Panc1 (cell line): ENCODE results near the gene SMG6. TPM values are rescaled to one million over a fixed set of nuclear protein-coding genes. Genes with fewer than 3 reads are reported as not detected.
A peak's percentile ranks its signal among the peaks of the same experiment; 100 is the strongest.

Source experiments
- ATAC-seq: fragments of 200-7000 bp; cut with Tn5 transposase; 2 replicates; pipeline ENCODE4 v1.9.1; 2020; ENCODE audit warnings: mild to moderate bottlenecking, moderate library complexity
- BruUV-seq: library from RNA; stranded (reverse); fragments of 400-500 nt; replicated peaks from 2 replicates; lab custom pipeline; 2021; lab: Mats Ljungman, UMichigan
- CTCF ChIA-PET: fragments of 300-600 bp; sonication (Branson Sonifier 250); formaldehyde crosslinking; loops from one replicate; lab custom pipeline; 2022; ENCODE audit warnings: antibody characterized with exemption; lab: Charles Lee
- POLR2A ChIA-PET: fragments of 300-600 bp; sonication (Branson Sonifier 250); formaldehyde crosslinking; loops from one replicate; lab custom pipeline; 2022; ENCODE audit warnings: antibody characterized with exemption; lab: Charles Lee
- DNase-seq: peaks from one replicate; pipeline ENCODE4 v3.0.0-alpha.2; 2010; ENCODE audit warnings: low read depth, low spot score
- H3K27ac ChIP-seq: 2 replicates; pipeline ENCODE4 v1.5.1; 2011; ENCODE audit warnings: mild to moderate bottlenecking, low read length, inconsistent platforms
- H3K27me3 ChIP-seq: fragments of 200-500 bp; sonication (Bioruptor generic); 2 replicates; pipeline ENCODE4 v1.6.0; 2014; ENCODE audit warnings: low read length, inconsistent platforms; ENCODE audit not compliant: control insufficient read depth, insufficient read depth
- H3K36me3 ChIP-seq: fragments of 200-500 bp; sonication (Bioruptor generic); 2 replicates; pipeline ENCODE4 v1.5.1; 2014; ENCODE audit warnings: inconsistent platforms, mild to moderate bottlenecking, low read length, moderate library complexity; ENCODE audit not compliant: control insufficient read depth, insufficient read depth
- H3K4me1 ChIP-seq: 2 replicates; pipeline ENCODE4 v1.5.1; 2011; ENCODE audit warnings: inconsistent platforms, mild to moderate bottlenecking, low read length, moderate library complexity; ENCODE audit not compliant: control insufficient read depth, insufficient read depth
- H3K4me3 ChIP-seq, 2 experiments: 2 replicates each; pipeline ENCODE4 v1.5.1; 2011 to 2012; ENCODE audit warnings: low read depth in 2 of 2, low read length in 2 of 2, mild to moderate bottlenecking in 2 of 2, inconsistent platforms in 1 of 2, moderate library complexity in 1 of 2
- H3K9me3 ChIP-seq: fragments of 200-500 bp; sonication (Bioruptor generic); 2 replicates; pipeline ENCODE4 v1.5.1; 2014; ENCODE audit warnings: low read depth, mild to moderate bottlenecking, inconsistent platforms, low read length, moderate library complexity; ENCODE audit not compliant: control insufficient read depth, insufficient read depth
- CTCF ChIP-seq: fragments of 450-650 bp; IDR thresholded peaks from 2 replicates; pipeline ENCODE4 v1.5.1; 2017; ENCODE audit warnings: mild to moderate bottlenecking
- POLR2AphosphoS5 ChIP-seq: IDR thresholded peaks from 2 replicates; pipeline ENCODE4 v1.6.1; 2012; ENCODE audit warnings: mild to moderate bottlenecking, low read depth, low read length, moderate library complexity
- REST ChIP-seq, 2 experiments: IDR thresholded peaks; 2 replicates each; pipeline ENCODE4 v1.6.1; 2011 to 2012; ENCODE audit warnings: low read depth in 2 of 2, control low read depth in 1 of 2, low read length in 1 of 2, mild to moderate bottlenecking in 1 of 2, moderate library complexity in 1 of 2; ENCODE audit not compliant: insufficient read depth in 1 of 2
- SIN3A ChIP-seq: IDR thresholded peaks from 2 replicates; pipeline ENCODE4 v1.6.1; 2012; ENCODE audit warnings: low read depth, mild to moderate bottlenecking, low read length, moderate library complexity, borderline replicate concordance; ENCODE audit not compliant: insufficient read depth
- TCF7L2 ChIP-seq: IDR thresholded peaks from 2 replicates; pipeline ENCODE4 v1.6.1; 2011; ENCODE audit warnings: mild to moderate bottlenecking, low read depth, low read length, inconsistent platforms
- in situ Hi-C: cut with HindIII; loops from 2 replicates; pipeline ENCODE4 v1.10.0; 2016; ENCODE audit warnings: low sequenced_read_pairs, low pct_unique_long_range_greater_than_20kb
- intact Hi-C: fragments of 100-400 bp; cut with micrococcal nuclease; formaldehyde crosslinking; loops from one replicate; pipeline ENCODE4 v1.10.0; 2022; ENCODE audit not compliant: unreplicated experiment
- total RNA-seq: library from RNA; stranded (reverse); gene quantifications from one replicate; pipeline ENCODE4 v1.2.1, GENCODE V29; 2021; ENCODE audit not compliant: unreplicated experiment

SMG6 gene
- total RNA-seq, 1 experiment from 2014 or later, result 17.8 TPM

- intact Hi-C loops, result no loop called here
- ChIA-PET POLR2A (no interaction called here), CTCF (no interaction called here)
- Histone ChIP-seq H3K36me3 (peaks cover 2% of the 10 kb centered on the region; the same call in 1 of the 2 replicates), H3K27me3 (no peaks in the 10 kb centered on the region), H3K4me3 (no peak overlapping the region), H3K4me1 (peaks cover under 1% of the 10 kb centered on the region), H3K9me3 (no peaks in the 10 kb centered on the region), H3K27ac (no peak overlapping the region)
- BruUV-seq, result TSS peak; percentile 57
- DNase-seq (no peak), ATAC-seq (no peak)
- in situ Hi-C loops, result no loop called here
- no peak for TF ChIP-seq REST (IDR thresholded peaks at IDR 0.05; ENCODE audit: insufficient read depth in 1 of 2, low read depth in 2 of 2, low read length in 1 of 2)
- no peak for TF ChIP-seq POLR2AphosphoS5
- TF ChIP-seq CTCF, result no peak
- no peak for TF ChIP-seq SIN3A
- TF ChIP-seq TCF7L2, result no peak
Measured at GRCh38 chr17:2299756-2300155, 3.8 kb downstream of the SMG6 start.

GRCh38 chr17:2299136-2299535, 4.4 kb downstream of the SMG6 start:
- no peak overlapping the region for H3K27ac ChIP-seq
- intact Hi-C loops (no loop called here), in situ Hi-C loops (no loop called here)
- H3K9me3 ChIP-seq, result no peaks in the 10 kb centered on the region
- no peaks in the 10 kb centered on the region for H3K4me1 ChIP-seq
- H3K36me3 ChIP-seq, result peaks cover 2% of the 10 kb centered on the region; the same call in 1 of the 2 replicates
- H3K4me3 ChIP-seq, result no peak overlapping the region
- H3K27me3 ChIP-seq, result no peaks in the 10 kb centered on the region
- ChIA-PET POLR2A (no interaction called here), CTCF (no interaction called here)
- DNase-seq, result no peak
- ATAC-seq, result no peak
- no TSS peak for BruUV-seq
- TF ChIP-seq SIN3A (no peak), TCF7L2 (no peak)

GRCh38 chr17:2297023-2297422, 6.6 kb downstream of the SMG6 start:
- H3K4me3 ChIP-seq, result no peak overlapping the region
- H3K9me3 ChIP-seq, result no peaks in the 10 kb centered on the region
- no peaks in the 10 kb centered on the region for H3K27me3 ChIP-seq
- no TSS peak for BruUV-seq
- peaks cover 2% of the 10 kb centered on the region for H3K36me3 ChIP-seq
- intact Hi-C loops (no loop called here), in situ Hi-C loops (no loop called here)
- ATAC-seq (no peak), DNase-seq (no peak)
- TF ChIP-seq SIN3A (no peak), TCF7L2 (no peak), REST (IDR thresholded peaks at IDR 0.05; ENCODE audit: insufficient read depth in 1 of 2, low read depth in 2 of 2, low read length in 1 of 2) (no peak), CTCF (no peak), POLR2AphosphoS5 (no peak)
- H3K4me1 ChIP-seq, result no peaks in the 10 kb centered on the region
- no peak overlapping the region for H3K27ac ChIP-seq
- ChIA-PET POLR2A (no interaction called here), CTCF (no interaction called here)
